ENCODE measurements around the gene MNAT1. TPM values are rescaled to one million over a fixed set of nuclear protein-coding genes. Genes with fewer than 3 reads are reported as not detected.

MNAT1 gene
- total and polyA plus RNA-seq, 9 of the 15 experiments (the other 6 are each of a cell fraction or from before 2014, with no cell fraction given) = 37.8 to 83.3 (median 60.4) TPM

DNA sequence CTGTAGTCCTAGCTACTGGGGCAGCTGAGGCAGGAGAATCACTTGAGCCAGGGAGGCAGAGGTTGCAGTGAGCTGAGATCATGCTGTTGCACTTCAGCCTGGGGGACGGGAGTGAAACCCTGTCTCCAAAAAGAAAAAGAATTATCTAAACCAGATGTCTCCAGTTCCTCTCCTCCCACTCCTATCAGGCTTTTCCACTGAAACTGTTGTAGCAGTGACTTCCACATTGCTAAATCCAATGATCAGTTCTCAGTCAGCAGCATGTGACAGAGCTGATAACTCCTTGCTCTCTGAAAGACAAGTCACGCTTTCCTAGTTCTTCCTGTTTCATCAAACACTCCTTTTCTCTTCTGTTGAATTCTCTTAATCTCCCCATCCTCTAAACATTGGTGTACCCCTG, 255.0 kb downstream of the MNAT1 start (continued):
- no peak for TF ChIP-seq ZNF146 (CRISPR knock-in tag; IDR thresholded peaks at IDR 0.05; ENCODE audit: unreplicated experiment)
- TF ChIP-seq, protein P1, sequence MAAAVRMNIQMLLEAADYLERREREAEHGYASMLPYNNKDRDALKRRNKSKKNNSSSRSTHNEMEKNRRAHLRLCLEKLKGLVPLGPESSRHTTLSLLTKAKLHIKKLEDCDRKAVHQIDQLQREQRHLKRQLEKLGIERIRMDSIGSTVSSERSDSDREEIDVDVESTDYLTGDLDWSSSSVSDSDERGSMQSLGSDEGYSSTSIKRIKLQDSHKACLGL (CRISPR knock-in tag; IDR thresholded peaks at IDR 0.05; ENCODE audit: borderline replicate concordance, poor library complexity, severe bottlenecking) = no peak
- no peak for TF ChIP-seq MED1 (CRISPR knock-in tag; IDR thresholded peaks at IDR 0.05; ENCODE audit: borderline replicate concordance)
- peak; percentile 60 for TF ChIP-seq SMARCC2 (IDR thresholded peaks at IDR 0.05; ENCODE audit: low read depth)
- TF ChIP-seq, protein P2, sequence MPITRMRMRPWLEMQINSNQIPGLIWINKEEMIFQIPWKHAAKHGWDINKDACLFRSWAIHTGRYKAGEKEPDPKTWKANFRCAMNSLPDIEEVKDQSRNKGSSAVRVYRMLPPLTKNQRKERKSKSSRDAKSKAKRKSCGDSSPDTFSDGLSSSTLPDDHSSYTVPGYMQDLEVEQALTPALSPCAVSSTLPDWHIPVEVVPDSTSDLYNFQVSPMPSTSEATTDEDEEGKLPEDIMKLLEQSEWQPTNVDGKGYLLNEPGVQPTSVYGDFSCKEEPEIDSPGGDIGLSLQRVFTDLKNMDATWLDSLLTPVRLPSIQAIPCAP (CRISPR knock-in tag; IDR thresholded peaks at IDR 0.05; ENCODE audit: borderline replicate concordance) = no peak
- TF ChIP-seq NR2F6 (CRISPR knock-in tag; IDR thresholded peaks at IDR 0.05) = no peak
- TF ChIP-seq TOE1 (IDR thresholded peaks at IDR 0.05; ENCODE audit: borderline replicate concordance) = peak; percentile 73
- TF ChIP-seq TOE1 (CRISPR knock-in tag; IDR thresholded peaks at IDR 0.05; ENCODE audit: borderline replicate concordance, low read depth) = no peak
- TF ChIP-seq MAZ (CRISPR knock-in tag; conservative IDR thresholded peaks at IDR 0.05 in 1 of 2, IDR thresholded peaks at IDR 0.05 in 1 of 2) = peak in 1 of 2 experiments; percentile 42; a peak in 1 of 4 replicates
- peak; percentile 93 for TF ChIP-seq EP300 (IDR thresholded peaks at IDR 0.05; ENCODE audit: low read length)
- TF ChIP-seq SPI1 (IDR thresholded peaks at IDR 0.05; ENCODE audit: borderline replicate concordance, low read depth, low read length) = peak; percentile 81
- TF ChIP-seq ZNF766 (CRISPR knock-in tag; conservative IDR thresholded peaks at IDR 0.05) = no peak; the same call in 1 of the 2 replicates
- TF ChIP-seq MTA2 (IDR thresholded peaks at IDR 0.05; ENCODE audit: low read depth) = peak; percentile 87
- TF ChIP-seq MBD2 (IDR thresholded peaks at IDR 0.05; ENCODE audit: borderline replicate concordance, low read depth) = peak; percentile 43; the same call in 1 of the 2 replicates
- TF ChIP-seq, protein P3, sequence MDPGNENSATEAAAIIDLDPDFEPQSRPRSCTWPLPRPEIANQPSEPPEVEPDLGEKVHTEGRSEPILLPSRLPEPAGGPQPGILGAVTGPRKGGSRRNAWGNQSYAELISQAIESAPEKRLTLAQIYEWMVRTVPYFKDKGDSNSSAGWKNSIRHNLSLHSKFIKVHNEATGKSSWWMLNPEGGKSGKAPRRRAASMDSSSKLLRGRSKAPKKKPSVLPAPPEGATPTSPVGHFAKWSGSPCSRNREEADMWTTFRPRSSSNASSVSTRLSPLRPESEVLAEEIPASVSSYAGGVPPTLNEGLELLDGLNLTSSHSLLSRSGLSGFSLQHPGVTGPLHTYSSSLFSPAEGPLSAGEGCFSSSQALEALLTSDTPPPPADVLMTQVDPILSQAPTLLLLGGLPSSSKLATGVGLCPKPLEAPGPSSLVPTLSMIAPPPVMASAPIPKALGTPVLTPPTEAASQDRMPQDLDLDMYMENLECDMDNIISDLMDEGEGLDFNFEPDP (CRISPR knock-in tag; IDR thresholded peaks at IDR 0.05) = no peak
- TF ChIP-seq ZNF79 (CRISPR knock-in tag; IDR thresholded peaks at IDR 0.05; ENCODE audit: low read depth) = no peak
- TF ChIP-seq DIDO1 (tag; IDR thresholded peaks at IDR 0.05; ENCODE audit: low read depth) = no peak
- TF ChIP-seq KHSRP (IDR thresholded peaks at IDR 0.05) = no peak
- peak; percentile 85 for TF ChIP-seq NFIC (IDR thresholded peaks at IDR 0.05)
- no peak for TF ChIP-seq HDGF (IDR thresholded peaks at IDR 0.05)
- TF ChIP-seq CAMTA2 (CRISPR knock-in tag; conservative IDR thresholded peaks at IDR 0.05) = no peak
- TF ChIP-seq SREBF1 (IDR thresholded peaks at IDR 0.05; ENCODE audit: borderline replicate concordance, low read depth, low read length) = no peak
- no peak for TF ChIP-seq RBM22 (IDR thresholded peaks at IDR 0.05; ENCODE audit: low read depth, low read length, poor library complexity, severe bottlenecking)
- no peak for TF ChIP-seq ZBTB7A (IDR thresholded peaks at IDR 0.05; ENCODE audit: borderline replicate concordance, control insufficient read depth, low read depth, low read length)
- TF ChIP-seq RBFOX2 (IDR thresholded peaks at IDR 0.05; ENCODE audit: low read depth, low read length) = no peak
- no peak for TF ChIP-seq ATF1 (CRISPR knock-in tag; IDR thresholded peaks at IDR 0.05)
- peak; percentile 31 for TF ChIP-seq ATF1 (tag; IDR thresholded peaks at IDR 0.05)
- TF ChIP-seq CHD2 (IDR thresholded peaks at IDR 0.05; ENCODE audit: low read depth, low read length) = no peak
- TF ChIP-seq, protein P4, sequence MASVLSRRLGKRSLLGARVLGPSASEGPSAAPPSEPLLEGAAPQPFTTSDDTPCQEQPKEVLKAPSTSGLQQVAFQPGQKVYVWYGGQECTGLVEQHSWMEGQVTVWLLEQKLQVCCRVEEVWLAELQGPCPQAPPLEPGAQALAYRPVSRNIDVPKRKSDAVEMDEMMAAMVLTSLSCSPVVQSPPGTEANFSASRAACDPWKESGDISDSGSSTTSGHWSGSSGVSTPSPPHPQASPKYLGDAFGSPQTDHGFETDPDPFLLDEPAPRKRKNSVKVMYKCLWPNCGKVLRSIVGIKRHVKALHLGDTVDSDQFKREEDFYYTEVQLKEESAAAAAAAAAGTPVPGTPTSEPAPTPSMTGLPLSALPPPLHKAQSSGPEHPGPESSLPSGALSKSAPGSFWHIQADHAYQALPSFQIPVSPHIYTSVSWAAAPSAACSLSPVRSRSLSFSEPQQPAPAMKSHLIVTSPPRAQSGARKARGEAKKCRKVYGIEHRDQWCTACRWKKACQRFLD (CRISPR knock-in tag; IDR thresholded peaks at IDR 0.05) = no peak

Data from K562 (cell line).